Right lobe of liver (tissue), 4 donors: Measurements from ENCODE around the gene C1orf56.

Experiments used
- CTCF ChIP-seq, 4 donors: fragments of 200-600 bp in 3 of 4; fragments of 450-650 bp in 1 of 4; IDR thresholded peaks; one replicate each; pipeline versions ENCODE4 v1.5.1 to v1.8.0; 2016 to 2022; ENCODE audit warnings: antibody characterized with exemption in 4 of 4, mild to moderate bottlenecking in 2 of 4
- POLR2A ChIP-seq: fragments of 450-650 bp; IDR thresholded peaks from one replicate; pipeline ENCODE4 v1.6.1; 2017; ENCODE audit warnings: antibody characterized with exemption, mild to moderate bottlenecking
- donor health status: DM: no; HTN: no; CAD: no.
- donor health status: DM: no; HTN: no; CAD: no.
- donor health status: DM: no; HTN: yes; CAD: no.

- TF ChIP-seq CTCF (IDR thresholded peaks at IDR 0.05) = no peak
- no peak for TF ChIP-seq POLR2A
Observed at GRCh38 chr1:151035167-151035566, 12.4 kb upstream of the C1orf56 start.
